Thymus (tissue), 11 donors: ENCODE data around the gene RNF208. TPM values are rescaled to one million over a fixed set of nuclear protein-coding genes. Genes with fewer than 3 reads are reported as not detected.
A peak's percentile ranks its signal among the peaks of the same experiment; 100 is the strongest.

Experiments used
- DNase-seq, 9 donors: peaks; one replicate each; pipeline ENCODE4 v3.0.0-alpha.2; 2013; ENCODE audit warnings: low spot score in 9 of 9, low read depth in 6 of 9, missing footprints in 1 of 9
- H3K27ac ChIP-seq, 2 donors: one replicate each; pipeline ENCODE4 v1.5.1; 2013; ENCODE audit warnings: control low read depth in 1 of 2, low read depth in 1 of 2, low read length in 1 of 2, mild to moderate bottlenecking in 1 of 2, moderate library complexity in 1 of 2
- H3K27me3 ChIP-seq, 2 donors: one replicate each; pipeline ENCODE4 v1.5.1; 2013; ENCODE audit warnings: low read length in 1 of 2; ENCODE audit not compliant: control insufficient read depth in 2 of 2, insufficient read depth in 1 of 2
- H3K36me3 ChIP-seq, 2 donors: one replicate each; pipeline ENCODE4 v1.5.1; 2013; ENCODE audit warnings: low read length in 1 of 2, mild to moderate bottlenecking in 1 of 2, moderate library complexity in 1 of 2; ENCODE audit not compliant: control insufficient read depth in 2 of 2, insufficient read depth in 2 of 2
- H3K4me1 ChIP-seq, 2 donors: one replicate each; pipeline ENCODE4 v1.5.1; 2013; ENCODE audit warnings: low read length in 2 of 2; ENCODE audit not compliant: control insufficient read depth in 2 of 2, insufficient read depth in 2 of 2
- H3K4me3 ChIP-seq, 2 donors: one replicate each; pipeline ENCODE4 v1.5.1; 2013; ENCODE audit warnings: low read length in 2 of 2, control low read depth in 1 of 2, mild to moderate bottlenecking in 1 of 2
- H3K9me3 ChIP-seq, 2 donors: one replicate each; pipeline ENCODE4 v1.5.1; 2013; ENCODE audit warnings: low read length in 1 of 2, mild to moderate bottlenecking in 1 of 2; ENCODE audit not compliant: control insufficient read depth in 2 of 2, insufficient read depth in 1 of 2
- WGBS: extraction: QIAGEN DNeasy Blood & Tissue Kit; methylation state at CpG from one replicate; pipeline ENCODE4 v1.1.7; 2013; 5-methylcytosine and 5-hydroxymethylcytosine counted together
- polyA plus RNA-seq: library from polyadenylated mRNA; stranded (reverse); fragments of 200-250 nt; gene quantifications from one replicate; pipeline ENCODE4 v1.2.3, GENCODE V29; 2013
- total RNA-seq: library from RNA; stranded (reverse); fragments of 120-200 nt; gene quantifications from one replicate; pipeline ENCODE4 v1.2.4, GENCODE V29; 2013
- donor health status: healthy.

Gene RNF208
- total and polyA plus RNA-seq, 2 donors: 0.09 to 5.3 TPM

DNA sequence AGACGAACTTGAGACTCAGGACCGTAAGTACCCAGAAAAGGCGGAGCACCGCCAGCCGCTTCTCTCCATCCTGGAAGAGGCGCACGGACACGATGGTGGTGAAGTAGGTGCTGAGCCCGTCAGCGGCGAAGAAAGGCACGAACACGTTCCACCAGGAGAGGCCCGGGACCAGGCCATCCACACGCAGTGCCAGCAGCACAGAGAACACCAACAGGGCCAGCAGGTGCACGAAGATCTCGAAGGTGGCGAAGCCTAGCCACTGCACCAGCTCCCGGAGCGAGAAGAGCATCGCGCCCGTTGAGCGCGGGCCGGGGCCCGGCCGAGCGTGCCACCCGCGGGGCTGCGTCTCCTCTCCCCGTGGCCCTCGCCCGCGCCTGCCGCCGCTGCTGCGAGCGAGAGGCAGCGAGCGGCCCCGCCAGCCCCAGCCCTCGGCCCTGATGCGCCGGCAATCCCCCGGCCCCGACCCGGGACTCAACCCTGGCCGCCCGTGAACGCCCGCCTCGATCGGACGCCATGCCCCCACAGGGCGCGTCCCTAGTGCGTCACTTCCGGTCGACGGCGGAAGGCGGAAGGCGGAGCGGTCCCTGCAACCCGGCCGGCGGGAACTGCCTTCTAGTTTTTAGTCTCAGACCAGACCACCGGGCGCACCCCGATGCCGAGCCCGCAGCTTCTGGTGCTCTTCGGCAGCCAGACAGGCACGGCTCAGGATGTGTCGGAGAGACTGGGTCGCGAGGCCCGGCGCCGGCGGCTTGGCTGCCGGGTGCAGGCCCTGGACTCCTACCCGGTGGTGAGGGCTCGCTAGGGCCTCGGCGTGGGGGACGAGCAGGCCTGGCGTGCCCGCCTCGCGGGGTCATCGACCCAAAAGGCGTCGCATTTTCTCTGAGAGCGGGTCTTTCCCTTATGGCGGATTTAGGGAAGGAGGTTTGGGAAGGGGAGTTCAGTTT, 16.6 kb downstream of the RNF208 start, which contains the start of the genes NDOR1 and TMEM203:
NDOR1 (plus strand) TSS at position 575 of the 944 bp plus-strand sequence; CDS start at position 653, 78 bp downstream.
TMEM203 (minus strand) TSS at position 523 of the 944 bp plus-strand sequence; CDS start at position 289, 234 bp downstream.
- no peaks in the 10 kb centered on the region for H3K27me3 ChIP-seq
- H3K4me1 ChIP-seq: peaks cover 27 to 35% of the 10 kb centered on the region in 2 donors
- peak; percentile 68 to 94 (median 86) for DNase-seq
- H3K36me3 ChIP-seq: peaks cover 10 to 11% of the 10 kb centered on the region in 2 donors
- H3K27ac ChIP-seq: peak within 1 kb of the TSS; percentile 65 to 81
- WGBS: under 1% methylated on average over 98 of the region's 98 CpGs
- peaks cover 0 to 9% of the 10 kb centered on the region in 2 donors for H3K9me3 ChIP-seq
- peak within 1 kb of the TSS; percentile 84 to 92 for H3K4me3 ChIP-seq

GRCh38 chr9:137204731-137205125, 17.3 kb downstream of the RNF208 start:
- 24% methylated on average over 21 of the region's 21 CpGs for WGBS
- no peak overlapping the region for H3K27ac ChIP-seq
- H3K4me1 ChIP-seq: peaks cover 27 to 35% of the 10 kb centered on the region in 2 donors
- H3K9me3 ChIP-seq: peaks cover 0 to 9% of the 10 kb centered on the region in 2 donors
- H3K4me3 ChIP-seq: peak overlapping the region; percentile 84 to 92
- peaks cover 1 to 2% of the 10 kb centered on the region in 2 donors for H3K27me3 ChIP-seq
- peaks cover 7 to 10% of the 10 kb centered on the region in 2 donors for H3K36me3 ChIP-seq
- no peak for DNase-seq

GRCh38 chr9:137202966-137203365, 19.1 kb downstream of the RNF208 start:
- peaks cover 0 to 6% of the 10 kb centered on the region in 2 donors for H3K36me3 ChIP-seq
- peaks cover 0 to 5% of the 10 kb centered on the region in 2 donors for H3K9me3 ChIP-seq
- H3K4me3 ChIP-seq: no peak overlapping the region
- H3K27ac ChIP-seq: no peak overlapping the region
- H3K4me1 ChIP-seq: peaks cover 30 to 35% of the 10 kb centered on the region in 2 donors
- 96% methylated on average over 8 of the region's 8 CpGs for WGBS
- DNase-seq: no peak
- peaks cover 10 to 19% of the 10 kb centered on the region in 2 donors for H3K27me3 ChIP-seq

DNA sequence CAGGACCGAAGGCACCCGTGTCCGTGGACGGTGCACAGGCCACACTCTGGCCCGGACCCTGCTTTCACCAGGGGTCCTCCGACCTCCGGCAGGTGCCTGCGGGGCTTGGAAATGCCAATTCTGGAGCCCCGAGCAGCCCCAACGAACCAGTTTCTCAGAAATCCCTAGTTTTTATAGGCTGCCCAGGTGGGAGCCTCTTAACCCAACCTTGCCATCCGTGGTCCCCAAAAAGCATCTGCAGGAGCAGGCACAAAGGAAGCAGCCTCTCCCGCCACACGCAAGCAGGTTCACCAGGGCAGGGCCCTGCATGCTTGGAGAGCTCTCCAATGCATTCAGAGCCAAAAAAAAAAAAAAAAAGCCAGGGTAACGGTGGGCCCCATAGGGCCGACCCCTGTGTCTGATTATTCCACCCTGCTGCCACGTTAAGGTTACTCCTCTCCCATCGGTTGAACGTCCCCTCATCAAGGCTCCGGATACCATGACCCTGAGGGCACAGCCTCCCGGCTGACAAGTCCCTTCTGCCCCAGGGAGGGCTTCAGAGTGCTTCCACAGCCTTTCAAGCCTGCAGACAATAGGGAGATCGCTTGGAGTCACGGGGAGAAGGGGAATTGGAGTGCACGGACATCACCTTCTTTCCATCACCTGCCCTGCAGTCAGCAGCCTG, 20.7 kb downstream of the RNF208 start:
- no peak for DNase-seq
- WGBS: 34% methylated on average over 23 of the region's 23 CpGs
- H3K4me1 ChIP-seq: peaks cover 24 to 27% of the 10 kb centered on the region in 2 donors
- H3K4me3 ChIP-seq: peak overlapping the region; percentile 75 to 85
- H3K9me3 ChIP-seq: peaks cover 0 to 5% of the 10 kb centered on the region in 2 donors
- H3K36me3 ChIP-seq: peaks cover 0 to 4% of the 10 kb centered on the region in 2 donors
- peak overlapping the region; percentile 45 to 72 for H3K27ac ChIP-seq
- H3K27me3 ChIP-seq: peaks cover 10 to 25% of the 10 kb centered on the region in 2 donors

GRCh38 chr9:137200311-137201204, 21.5 kb downstream of the RNF208 start, which contains the start of gene TPRN:
TPRN (minus strand) TSS chr9:137200741; CDS start chr9:137200711, 30 bp downstream.
- Histone ChIP-seq H3K27ac (peak within 1 kb of the TSS; percentile 45 to 72), H3K9me3 (peaks cover 0 to 5% of the 10 kb centered on the region in 2 donors), H3K36me3 (peaks cover 0 to 4% of the 10 kb centered on the region in 2 donors), H3K4me1 (peaks cover 22 to 23% of the 10 kb centered on the region in 2 donors), H3K27me3 (peaks cover 10 to 25% of the 10 kb centered on the region in 2 donors), H3K4me3 (peak within 1 kb of the TSS; percentile 75 to 85)
- peak; percentile 90 to 99 (median 96) for DNase-seq
- WGBS: under 1% methylated on average over 118 of the region's 118 CpGs

DNA sequence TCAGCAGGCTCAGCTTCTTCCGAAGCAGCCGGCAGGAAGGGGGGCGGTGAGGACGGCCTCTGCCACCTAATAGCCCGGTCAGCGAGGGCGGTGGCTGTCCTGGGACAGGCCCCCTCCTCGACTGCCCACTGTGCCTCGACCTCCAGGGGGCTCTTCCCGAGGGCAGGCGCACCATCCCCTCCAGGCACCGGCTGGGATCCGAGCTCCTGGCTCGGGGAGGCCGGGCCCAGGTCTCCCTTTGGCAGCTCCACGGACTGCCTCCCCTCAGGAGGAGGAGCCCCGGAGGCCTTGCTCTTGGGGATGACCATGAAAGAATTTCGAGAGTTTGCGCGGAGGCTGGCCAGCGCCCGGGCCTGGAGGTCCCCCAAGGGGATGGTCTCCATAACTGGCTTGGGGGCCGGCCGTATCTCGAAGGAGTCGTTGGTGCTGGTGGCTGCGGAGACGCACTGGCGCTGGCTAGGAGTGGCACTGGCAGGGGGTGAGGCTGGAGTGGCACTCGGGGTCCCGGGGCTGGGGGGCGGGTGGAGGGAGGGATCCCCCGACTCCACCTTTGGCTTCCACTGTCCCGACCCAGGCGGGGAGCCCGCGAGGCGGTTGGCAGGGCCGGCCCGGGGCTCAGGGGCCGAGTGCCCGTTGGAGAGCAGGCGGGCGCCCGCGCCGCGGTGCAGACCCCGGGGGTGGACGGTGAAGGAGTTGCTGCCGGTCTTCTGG, 22.5 kb downstream of the RNF208 start:
- Histone ChIP-seq H3K4me1 (peaks cover 18 to 22% of the 10 kb centered on the region in 2 donors), H3K36me3 (peaks cover 0 to 4% of the 10 kb centered on the region in 2 donors), H3K4me3 (peak overlapping the region in 1 of 2 donors; percentile 75), H3K27ac (no peak overlapping the region), H3K27me3 (peaks cover 10 to 25% of the 10 kb centered on the region in 2 donors), H3K9me3 (no peaks in the 10 kb centered on the region)
- DNase-seq: no peak
- WGBS: 36% methylated on average over 51 of the region's 51 CpGs

DNA sequence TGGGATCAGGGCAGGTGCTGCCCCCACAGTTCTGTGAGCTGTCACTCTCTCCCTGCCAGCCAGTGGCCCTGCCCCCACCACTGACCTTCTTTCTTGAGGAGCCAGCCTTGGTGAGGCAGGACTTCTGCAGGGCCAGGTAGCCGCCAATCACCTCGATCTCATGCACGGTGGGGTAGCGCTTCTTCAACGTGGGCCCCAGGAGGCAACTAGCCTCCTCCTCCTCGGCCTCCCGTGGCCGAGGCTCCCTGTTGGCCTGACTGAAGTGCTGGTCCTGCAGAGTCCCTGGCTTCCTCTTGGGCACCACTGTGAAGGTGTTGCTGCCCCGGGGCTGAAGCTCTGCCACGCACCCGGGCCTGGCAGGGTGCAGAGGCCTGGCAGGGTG, 23.1 kb downstream of the RNF208 start:
- H3K27ac ChIP-seq: no peak overlapping the region
- WGBS: 94% methylated on average over 11 of the region's 11 CpGs
- peaks cover 12 to 15% of the 10 kb centered on the region in 2 donors for H3K4me1 ChIP-seq
- no peak overlapping the region for H3K4me3 ChIP-seq
- H3K27me3 ChIP-seq: peaks cover 10 to 25% of the 10 kb centered on the region in 2 donors
- peaks cover 0 to under 1% of the 10 kb centered on the region in 2 donors for H3K36me3 ChIP-seq
- DNase-seq: no peak
- no peaks in the 10 kb centered on the region for H3K9me3 ChIP-seq
